Suprapubic skin (tissue), 4 donors: ENCODE measurements around the gene VTI1A. TPM values are rescaled to one million over a fixed set of nuclear protein-coding genes. Genes with fewer than 3 reads are reported as not detected.

Source experiments
- DNase-seq, 2 donors: peaks; one replicate each; pipeline ENCODE4 v3.0.0-alpha.2; 2019; ENCODE audit warnings: low spot score in 2 of 2
- H3K27ac ChIP-seq: fragments of 200-600 bp; sonication (generic); one replicate; pipeline ENCODE4 v1.5.1; 2019
- H3K27me3 ChIP-seq: fragments of 200-600 bp; sonication (generic); one replicate; pipeline ENCODE4 v1.5.1; 2019
- H3K36me3 ChIP-seq: fragments of 200-600 bp; sonication (generic); one replicate; pipeline ENCODE4 v1.5.1; 2019
- H3K4me1 ChIP-seq: fragments of 200-600 bp; sonication (generic); one replicate; pipeline ENCODE4 v1.5.1; 2019
- H3K4me3 ChIP-seq: fragments of 200-600 bp; sonication (generic); one replicate; pipeline ENCODE4 v1.5.1; 2019; ENCODE audit warnings: mild to moderate bottlenecking
- H3K9me3 ChIP-seq: fragments of 200-600 bp; sonication (generic); one replicate; pipeline ENCODE4 v1.5.1; 2019
- CTCF ChIP-seq, 2 donors: fragments of 200-600 bp in 1 of 2; fragments of 450-650 bp in 1 of 2; sonication (generic) in 1 of 2; IDR thresholded peaks; one replicate each; pipeline ENCODE4 v1.5.1; 2016 to 2019; ENCODE audit warnings: antibody characterized with exemption in 2 of 2, mild to moderate bottlenecking in 1 of 2, moderate library complexity in 1 of 2
- EP300 ChIP-seq: sonication (generic); formaldehyde crosslinking; IDR thresholded peaks from one replicate; pipeline ENCODE4 v1.6.1; 2017; ENCODE audit warnings: antibody characterized with exemption
- POLR2A ChIP-seq, 2 donors: fragments of 450-650 bp; IDR thresholded peaks; one replicate each; pipeline ENCODE4 v1.6.1; 2017; ENCODE audit warnings: antibody characterized with exemption in 2 of 2, mild to moderate bottlenecking in 2 of 2, moderate library complexity in 2 of 2
- POLR2AphosphoS5 ChIP-seq, 3 donors: sonication (generic); formaldehyde crosslinking; IDR thresholded peaks; one replicate each; pipeline ENCODE4 v1.6.1; 2017; ENCODE audit warnings: antibody characterized with exemption in 3 of 3
- WGBS: methylation state at CpG from one replicate; pipeline ENCODE4 v1.1.5; 2018; 5-methylcytosine and 5-hydroxymethylcytosine counted together
- total RNA-seq, 4 donors: library from RNA; depleted of rRNA; stranded (reverse); fragments of >200 nt; gene quantifications; one replicate each; pipeline ENCODE4 v1.1.0, GENCODE V29; 2016

The VTI1A gene
- total RNA-seq, 4 donors from 2014 or later: 43.0 to 81.0 (median 49.2) TPM

GRCh38 chr10:112823007-112823406 lies 376.0 kb downstream of the VTI1A start:
- TF ChIP-seq EP300: no peak
- TF ChIP-seq POLR2AphosphoS5 (IDR thresholded peaks at IDR 0.05): no peak
- no peak for TF ChIP-seq POLR2A (IDR thresholded peaks at IDR 0.05)
- TF ChIP-seq CTCF (IDR thresholded peaks at IDR 0.05): no peak
- Histone ChIP-seq H3K4me3 (no peak overlapping the region), H3K27ac (no peak overlapping the region), H3K9me3 (no peaks in the 10 kb centered on the region), H3K27me3 (no peaks in the 10 kb centered on the region), H3K4me1 (peaks cover 13% of the 10 kb centered on the region), H3K36me3 (no peaks in the 10 kb centered on the region)
- WGBS: 93% methylated on average over 5 of the region's 5 CpGs
- no peak for DNase-seq

GRCh38 chr10:112823604-112824003 lies 376.6 kb downstream of the VTI1A start:
- H3K4me3 ChIP-seq: no peak overlapping the region
- no peaks in the 10 kb centered on the region for H3K27me3 ChIP-seq
- no peak overlapping the region for H3K27ac ChIP-seq
- DNase-seq: no peak
- no peaks in the 10 kb centered on the region for H3K9me3 ChIP-seq
- WGBS: 96% methylated on average over 7 of the region's 7 CpGs
- TF ChIP-seq POLR2AphosphoS5 (IDR thresholded peaks at IDR 0.05) (no peak), POLR2A (IDR thresholded peaks at IDR 0.05) (no peak), CTCF (IDR thresholded peaks at IDR 0.05) (no peak), EP300 (no peak)
- peaks cover 13% of the 10 kb centered on the region for H3K4me1 ChIP-seq
- H3K36me3 ChIP-seq: no peaks in the 10 kb centered on the region

GRCh38 chr10:112826018-112826697 lies 379.1 kb downstream of the VTI1A start:
- TF ChIP-seq EP300: no peak
- TF ChIP-seq CTCF (IDR thresholded peaks at IDR 0.05): no peak
- TF ChIP-seq POLR2AphosphoS5 (IDR thresholded peaks at IDR 0.05): no peak
- TF ChIP-seq POLR2A (IDR thresholded peaks at IDR 0.05): no peak
- DNase-seq: no peak
- 48% methylated on average over 7 of the region's 7 CpGs for WGBS
- Histone ChIP-seq H3K36me3 (no peaks in the 10 kb centered on the region), H3K4me1 (peaks cover 13% of the 10 kb centered on the region), H3K4me3 (no peak overlapping the region), H3K27me3 (no peaks in the 10 kb centered on the region), H3K9me3 (no peaks in the 10 kb centered on the region), H3K27ac (no peak overlapping the region)

GRCh38 chr10:112827086-112827485 lies 380.1 kb downstream of the VTI1A start:
- Histone ChIP-seq H3K27ac (no peak overlapping the region), H3K9me3 (no peaks in the 10 kb centered on the region), H3K36me3 (no peaks in the 10 kb centered on the region), H3K4me3 (no peak overlapping the region), H3K27me3 (no peaks in the 10 kb centered on the region), H3K4me1 (peaks cover 13% of the 10 kb centered on the region)
- no peak for TF ChIP-seq POLR2AphosphoS5 (IDR thresholded peaks at IDR 0.05)
- no peak for TF ChIP-seq POLR2A (IDR thresholded peaks at IDR 0.05)
- TF ChIP-seq EP300: no peak
- TF ChIP-seq CTCF (IDR thresholded peaks at IDR 0.05): no peak
- WGBS: 90% methylated on average over 14 of the region's 14 CpGs
- DNase-seq: no peak

- Histone ChIP-seq H3K4me3 (no peak overlapping the region), H3K4me1 (peaks cover 13% of the 10 kb centered on the region), H3K36me3 (no peaks in the 10 kb centered on the region), H3K27me3 (no peaks in the 10 kb centered on the region), H3K9me3 (no peaks in the 10 kb centered on the region), H3K27ac (no peak overlapping the region)
- no peak for DNase-seq
- no peak for TF ChIP-seq EP300
- TF ChIP-seq POLR2AphosphoS5 (IDR thresholded peaks at IDR 0.05): no peak
- no peak for TF ChIP-seq POLR2A (IDR thresholded peaks at IDR 0.05)
- TF ChIP-seq CTCF (IDR thresholded peaks at IDR 0.05): no peak
- WGBS: 76% methylated on average over 4 of the region's 4 CpGs
Measured at GRCh38 chr10:112827951-112828350, 380.9 kb downstream of the VTI1A start.
